Loucy (cell line): Measurements from ENCODE around the gene FOXN4.

Experiments
- CTCF ChIP-seq: fragments of 200-600 bp; sonication (generic); conservative IDR thresholded peaks from 2 replicates; pipeline ENCODE4 v1.5.1; 2014; ENCODE audit warnings: mild to moderate bottlenecking, antibody characterized with exemption, low read length
- EZH2phosphoT487 ChIP-seq: fragments of 200-600 bp; IDR thresholded peaks from 2 replicates; pipeline ENCODE4 v1.6.1; 2018; ENCODE audit warnings: antibody characterized with exemption, mild to moderate bottlenecking, moderate library complexity, borderline replicate concordance

- TF ChIP-seq CTCF (no peak), EZH2phosphoT487 (no peak)
Observed at GRCh38 chr12:109287181-109287580, 21.9 kb downstream of the FOXN4 start.
